ENCODE measurements around the gene NAALADL2. TPM values are rescaled to one million over a fixed set of nuclear protein-coding genes. Genes with fewer than 3 reads are reported as not detected.

The NAALADL2 gene
- total and polyA plus RNA-seq, 2 donors (not counting 1 experiment from before 2014, with no cell fraction given), result not detected

GRCh38 chr3:174957551-174958001, 98.4 kb downstream of the NAALADL2 start:
- H3K27ac Mint-ChIP-seq, result no peak overlapping the region
- intact Hi-C loops (cut with micrococcal nuclease), result no loop called here
- Histone ChIP-seq H3K4me2 (replicated peaks; ENCODE audit: low read depth, low read length, poor library complexity, severe bottlenecking) (no peak overlapping the region), H3K36me3 (replicated peaks in 1 of 2; ENCODE audit: control extremely low read depth in 1 of 2, control insufficient read depth in 1 of 2, extremely low read depth in 1 of 2, insufficient read depth in 2 of 2, low read length in 1 of 2) (no peaks in the 10 kb centered on the region), H2AFZ (ENCODE audit: insufficient read depth, low read depth, low read length, poor library complexity, severe bottlenecking) (no peak overlapping the region), H3K9ac (ENCODE audit: low read length) (no peak overlapping the region), H3K27ac (ENCODE audit: low read length in 2 of 2) (no peak overlapping the region), H3K79me2 (ENCODE audit: control insufficient read depth, insufficient read depth, low read length) (no peaks in the 10 kb centered on the region), H3K27me3 (replicated peaks in 1 of 4; ENCODE audit: control extremely low read depth in 1 of 4, control insufficient read depth in 3 of 4, insufficient read depth in 4 of 4, low read length in 3 of 4) (no peaks in the 10 kb centered on the region), H3K4me3 (ENCODE audit: control extremely low read depth in 1 of 5, extremely low read depth in 1 of 5, insufficient read depth in 1 of 5, low read depth in 2 of 5, low read length in 4 of 5) (no peak overlapping the region), H3K4me1 (ENCODE audit: control insufficient read depth in 2 of 2, insufficient read depth in 2 of 2, low read length in 2 of 2) (no peaks in the 10 kb centered on the region), H3K9me3 (ENCODE audit: control extremely low read depth in 1 of 3, control insufficient read depth in 2 of 3, insufficient read depth in 1 of 3, low read length in 2 of 3) (no peaks in the 10 kb centered on the region), H4K20me1 (ENCODE audit: control insufficient read depth, insufficient read depth, low read length, poor library complexity, severe bottlenecking) (no peaks in the 10 kb centered on the region)
- POLR2A ChIA-PET, result no interaction called here
- CTCF ChIA-PET, result no interaction called here
- ATAC-seq (ENCODE audit: low read depth) (no peak), DNase-seq (no peak)
- H3K27me3 Mint-ChIP-seq, result no peaks in the 10 kb centered on the region
- no peaks in the 10 kb centered on the region for H3K9me3 Mint-ChIP-seq (ENCODE audit: insufficient read depth)
- no peaks in the 10 kb centered on the region for H3K4me1 Mint-ChIP-seq
- no peak for TF ChIP-seq EZH2 (IDR thresholded peaks at IDR 0.05; ENCODE audit: borderline replicate concordance, insufficient read depth, low read depth, low read length, poor library complexity, severe bottlenecking)
- TF ChIP-seq, protein P1, sequence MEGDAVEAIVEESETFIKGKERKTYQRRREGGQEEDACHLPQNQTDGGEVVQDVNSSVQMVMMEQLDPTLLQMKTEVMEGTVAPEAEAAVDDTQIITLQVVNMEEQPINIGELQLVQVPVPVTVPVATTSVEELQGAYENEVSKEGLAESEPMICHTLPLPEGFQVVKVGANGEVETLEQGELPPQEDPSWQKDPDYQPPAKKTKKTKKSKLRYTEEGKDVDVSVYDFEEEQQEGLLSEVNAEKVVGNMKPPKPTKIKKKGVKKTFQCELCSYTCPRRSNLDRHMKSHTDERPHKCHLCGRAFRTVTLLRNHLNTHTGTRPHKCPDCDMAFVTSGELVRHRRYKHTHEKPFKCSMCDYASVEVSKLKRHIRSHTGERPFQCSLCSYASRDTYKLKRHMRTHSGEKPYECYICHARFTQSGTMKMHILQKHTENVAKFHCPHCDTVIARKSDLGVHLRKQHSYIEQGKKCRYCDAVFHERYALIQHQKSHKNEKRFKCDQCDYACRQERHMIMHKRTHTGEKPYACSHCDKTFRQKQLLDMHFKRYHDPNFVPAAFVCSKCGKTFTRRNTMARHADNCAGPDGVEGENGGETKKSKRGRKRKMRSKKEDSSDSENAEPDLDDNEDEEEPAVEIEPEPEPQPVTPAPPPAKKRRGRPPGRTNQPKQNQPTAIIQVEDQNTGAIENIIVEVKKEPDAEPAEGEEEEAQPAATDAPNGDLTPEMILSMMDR (IDR thresholded peaks at IDR 0.05), result no peak
- no peak overlapping the region for H3K4me3 Mint-ChIP-seq

GRCh38 chr3:174958671-174959328, 99.7 kb downstream of the NAALADL2 start:
- no peaks in the 10 kb centered on the region for H3K4me1 ChIP-seq (ENCODE audit: control insufficient read depth in 2 of 2, insufficient read depth in 2 of 2, low read length in 2 of 2)
- H3K27ac ChIP-seq (ENCODE audit: low read length in 2 of 2), result no peak overlapping the region
- H3K9ac ChIP-seq (ENCODE audit: low read length), result no peak overlapping the region
- no peak overlapping the region for H2AFZ ChIP-seq (ENCODE audit: insufficient read depth, low read depth, low read length, poor library complexity, severe bottlenecking)
- H3K36me3 ChIP-seq (replicated peaks in 1 of 2; ENCODE audit: control extremely low read depth in 1 of 2, control insufficient read depth in 1 of 2, extremely low read depth in 1 of 2, insufficient read depth in 2 of 2, low read length in 1 of 2), result no peaks in the 10 kb centered on the region
- TF ChIP-seq EZH2 (IDR thresholded peaks at IDR 0.05; ENCODE audit: borderline replicate concordance, insufficient read depth, low read depth, low read length, poor library complexity, severe bottlenecking), result no peak
- TF ChIP-seq, protein P1 (IDR thresholded peaks at IDR 0.05), result no peak
- no peak overlapping the region for H3K4me2 ChIP-seq (replicated peaks; ENCODE audit: low read depth, low read length, poor library complexity, severe bottlenecking)
- 100% methylated on average over 1 of the region's 5 CpGs for WGBS (ENCODE audit: insufficient coverage)
- Mint-ChIP-seq H3K9me3 (ENCODE audit: insufficient read depth) (no peaks in the 10 kb centered on the region), H3K4me3 (no peak overlapping the region), H3K4me1 (no peaks in the 10 kb centered on the region), H3K27me3 (no peaks in the 10 kb centered on the region), H3K27ac (no peak overlapping the region)
- DNase-seq, result no peak
- CTCF ChIA-PET, result no interaction called here
- ATAC-seq (ENCODE audit: low read depth), result no peak
- H3K27me3 ChIP-seq (replicated peaks in 1 of 4; ENCODE audit: control extremely low read depth in 1 of 4, control insufficient read depth in 3 of 4, insufficient read depth in 4 of 4, low read length in 3 of 4), result no peaks in the 10 kb centered on the region
- no peak overlapping the region for H3K4me3 ChIP-seq (ENCODE audit: control extremely low read depth in 1 of 5, extremely low read depth in 1 of 5, insufficient read depth in 1 of 5, low read depth in 2 of 5, low read length in 4 of 5)
- no peaks in the 10 kb centered on the region for H3K79me2 ChIP-seq (ENCODE audit: control insufficient read depth, insufficient read depth, low read length)
- intact Hi-C loops (cut with micrococcal nuclease), result no loop called here
- no peaks in the 10 kb centered on the region for H3K9me3 ChIP-seq (ENCODE audit: control extremely low read depth in 1 of 3, control insufficient read depth in 2 of 3, insufficient read depth in 1 of 3, low read length in 2 of 3)
- POLR2A ChIA-PET, result no interaction called here
- no peaks in the 10 kb centered on the region for H4K20me1 ChIP-seq (ENCODE audit: control insufficient read depth, insufficient read depth, low read length, poor library complexity, severe bottlenecking)

All from B cell (primary cell).